Measurements from ENCODE around the gene PRKCH. TPM values are rescaled to one million over a fixed set of nuclear protein-coding genes. Genes with fewer than 3 reads are reported as not detected.
A peak's percentile ranks its signal among the peaks of the same experiment; 100 is the strongest.

Gene PRKCH
- total RNA-seq, 1 experiment from 2014 or later: 12.4 TPM

GRCh38 chr14:61587081-61587713 is 265.8 kb downstream of the PRKCH start:
- BruUV-seq (replicated peaks): no TSS peak
- intact Hi-C loops (cut with micrococcal nuclease): no loop called here
- peaks cover 35% of the 10 kb centered on the region for H3K4me1 Mint-ChIP-seq (ENCODE audit: insufficient read depth, unreplicated experiment)
- no peak overlapping the region for H3K27ac Mint-ChIP-seq (ENCODE audit: low read depth, unreplicated experiment)
- H3K9me3 Mint-ChIP-seq (ENCODE audit: unreplicated experiment): no peaks in the 10 kb centered on the region
- peak; percentile 31 for DNase-seq (ENCODE audit: unreplicated experiment)
- TF ChIP-seq, protein P1, sequence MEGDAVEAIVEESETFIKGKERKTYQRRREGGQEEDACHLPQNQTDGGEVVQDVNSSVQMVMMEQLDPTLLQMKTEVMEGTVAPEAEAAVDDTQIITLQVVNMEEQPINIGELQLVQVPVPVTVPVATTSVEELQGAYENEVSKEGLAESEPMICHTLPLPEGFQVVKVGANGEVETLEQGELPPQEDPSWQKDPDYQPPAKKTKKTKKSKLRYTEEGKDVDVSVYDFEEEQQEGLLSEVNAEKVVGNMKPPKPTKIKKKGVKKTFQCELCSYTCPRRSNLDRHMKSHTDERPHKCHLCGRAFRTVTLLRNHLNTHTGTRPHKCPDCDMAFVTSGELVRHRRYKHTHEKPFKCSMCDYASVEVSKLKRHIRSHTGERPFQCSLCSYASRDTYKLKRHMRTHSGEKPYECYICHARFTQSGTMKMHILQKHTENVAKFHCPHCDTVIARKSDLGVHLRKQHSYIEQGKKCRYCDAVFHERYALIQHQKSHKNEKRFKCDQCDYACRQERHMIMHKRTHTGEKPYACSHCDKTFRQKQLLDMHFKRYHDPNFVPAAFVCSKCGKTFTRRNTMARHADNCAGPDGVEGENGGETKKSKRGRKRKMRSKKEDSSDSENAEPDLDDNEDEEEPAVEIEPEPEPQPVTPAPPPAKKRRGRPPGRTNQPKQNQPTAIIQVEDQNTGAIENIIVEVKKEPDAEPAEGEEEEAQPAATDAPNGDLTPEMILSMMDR (IDR thresholded peaks at IDR 0.05; ENCODE audit: unreplicated experiment): no peak
- H3K4me3 Mint-ChIP-seq (ENCODE audit: unreplicated experiment): no peak overlapping the region
- ChIA-PET CTCF (interaction anchor here (0.6 to 1.3 kb wide), 4 partner anchors 13 to 63 kb away, joined by 3 to 5 read pairs (median 4); no protein-coding TSS in a partner anchor), POLR2A (interaction anchor here (0.6 to 5.0 kb wide), 16 partner anchors 9 to 111 kb away, joined by 3 to 37 read pairs (median 6); partner anchors contain the start of gene HIF1A)
- H3K36me3 Mint-ChIP-seq (ENCODE audit: insufficient read depth, unreplicated experiment): no peaks in the 10 kb centered on the region
- H3K27me3 Mint-ChIP-seq (ENCODE audit: insufficient read depth, unreplicated experiment): no peaks in the 10 kb centered on the region

- CTCF ChIA-PET: interaction anchor here (0.8 kb wide), 1 partner anchor 106 kb away, joined by 3 read pairs; no protein-coding TSS in a partner anchor
- H3K9me3 Mint-ChIP-seq (ENCODE audit: unreplicated experiment): no peaks in the 10 kb centered on the region
Observed at GRCh38 chr14:61588419-61588901, 267.1 kb downstream of the PRKCH start.

GRCh38 chr14:61589691-61590581 is 268.6 kb downstream of the PRKCH start:
- Mint-ChIP-seq H3K9me3 (ENCODE audit: unreplicated experiment) (no peaks in the 10 kb centered on the region), H3K4me3 (ENCODE audit: unreplicated experiment) (no peak overlapping the region), H3K36me3 (ENCODE audit: insufficient read depth, unreplicated experiment) (no peaks in the 10 kb centered on the region), H3K4me1 (ENCODE audit: insufficient read depth, unreplicated experiment) (peaks cover 50% of the 10 kb centered on the region), H3K27me3 (ENCODE audit: insufficient read depth, unreplicated experiment) (no peaks in the 10 kb centered on the region), H3K27ac (ENCODE audit: low read depth, unreplicated experiment) (no peak overlapping the region)
- TF ChIP-seq, protein P1 (IDR thresholded peaks at IDR 0.05; ENCODE audit: unreplicated experiment): no peak
- no peak for DNase-seq (ENCODE audit: unreplicated experiment)
- intact Hi-C loops (cut with micrococcal nuclease): no loop called here
- ChIA-PET CTCF (interaction anchor here (0.6 to 0.8 kb wide), 3 partner anchors 16 to 114 kb away, joined by 3 read pairs; no protein-coding TSS in a partner anchor), POLR2A (interaction anchor here (0.9 to 5.0 kb wide), 3 partner anchors 20 to 173 kb away, joined by 3 to 37 read pairs (median 5); partner anchors contain the start of gene SNAPC1)
- BruUV-seq (replicated peaks): no TSS peak

More at GRCh38 chr14:61588419-61588901, 267.1 kb downstream of the PRKCH start:
- POLR2A ChIA-PET: interaction anchor here (0.7 to 5.0 kb wide), 16 partner anchors 13 to 118 kb away, joined by 3 to 37 read pairs (median 4); partner anchors contain the start of gene HIF1A
- Mint-ChIP-seq H3K27me3 (ENCODE audit: insufficient read depth, unreplicated experiment) (no peaks in the 10 kb centered on the region), H3K27ac (ENCODE audit: low read depth, unreplicated experiment) (peak overlapping the region; percentile 64), H3K36me3 (ENCODE audit: insufficient read depth, unreplicated experiment) (no peaks in the 10 kb centered on the region), H3K4me1 (ENCODE audit: insufficient read depth, unreplicated experiment) (peaks cover 35% of the 10 kb centered on the region), H3K4me3 (ENCODE audit: unreplicated experiment) (no peak overlapping the region)
- intact Hi-C loops (cut with micrococcal nuclease): no loop called here
- peak; percentile 94 for DNase-seq (ENCODE audit: unreplicated experiment)
- TF ChIP-seq, protein P1 (IDR thresholded peaks at IDR 0.05; ENCODE audit: unreplicated experiment): no peak
- BruUV-seq (replicated peaks): no TSS peak

DNA sequence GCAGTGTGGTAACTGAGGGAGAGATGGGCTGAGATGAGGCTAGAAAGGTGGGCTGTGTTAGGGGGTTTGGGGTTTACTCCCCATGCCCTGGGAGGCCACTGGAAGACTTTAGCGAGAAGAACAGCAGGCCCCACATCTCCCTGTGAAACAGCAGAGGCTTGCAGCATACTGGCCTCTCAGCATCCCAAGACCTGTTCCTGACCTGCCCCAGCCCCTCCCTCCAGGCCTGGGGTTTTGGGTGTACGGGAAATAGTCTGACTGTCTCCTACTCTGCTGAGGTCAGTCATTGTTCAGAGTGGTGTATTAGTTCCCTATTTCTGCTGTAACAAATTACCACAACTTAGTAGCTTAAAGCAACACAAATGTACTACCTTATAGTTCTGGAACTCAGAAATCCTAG is 270.5 kb downstream of the PRKCH start:
- intact Hi-C loops (cut with micrococcal nuclease): no loop called here
- no TSS peak for BruUV-seq (replicated peaks)
- ChIA-PET CTCF (no interaction called here), POLR2A (interaction anchor here (0.7 kb wide), 1 partner anchor 82 kb away, joined by 3 read pairs; no protein-coding TSS in a partner anchor)
- Mint-ChIP-seq H3K36me3 (ENCODE audit: insufficient read depth, unreplicated experiment) (no peaks in the 10 kb centered on the region), H3K27me3 (ENCODE audit: insufficient read depth, unreplicated experiment) (no peaks in the 10 kb centered on the region), H3K4me1 (ENCODE audit: insufficient read depth, unreplicated experiment) (peaks cover 44% of the 10 kb centered on the region), H3K9me3 (ENCODE audit: unreplicated experiment) (no peaks in the 10 kb centered on the region), H3K27ac (ENCODE audit: low read depth, unreplicated experiment) (no peak overlapping the region), H3K4me3 (ENCODE audit: unreplicated experiment) (no peak overlapping the region)
- no peak for DNase-seq (ENCODE audit: unreplicated experiment)
- TF ChIP-seq, protein P1 (IDR thresholded peaks at IDR 0.05; ENCODE audit: unreplicated experiment): no peak

Data from MCF 10A (cell line).